Measurements from ENCODE around the gene ADSS1. TPM values are rescaled to one million over a fixed set of nuclear protein-coding genes. Genes with fewer than 3 reads are reported as not detected.

Gene ADSS1
- total RNA-seq, 1 experiment from 2014 or later = 10.0 TPM

GRCh38 chr14:104768437-104769323, 44.7 kb downstream of the ADSS1 start (continued):
- no peak for TF ChIP-seq IRF2 (CRISPR knock-in tag; IDR thresholded peaks at IDR 0.05; ENCODE audit: borderline replicate concordance, low read depth)
- TF ChIP-seq CBFB (CRISPR knock-in tag; IDR thresholded peaks at IDR 0.05; ENCODE audit: low read depth) = no peak
- TF ChIP-seq MLX (CRISPR knock-in tag; IDR thresholded peaks at IDR 0.05) = no peak
- no peak for TF ChIP-seq SMAD4 (CRISPR knock-in tag; IDR thresholded peaks at IDR 0.05)
- no peak for TF ChIP-seq OVOL2 (CRISPR knock-in tag; IDR thresholded peaks at IDR 0.05; ENCODE audit: borderline replicate concordance)
- TF ChIP-seq NFE2L1 (CRISPR knock-in tag; IDR thresholded peaks at IDR 0.05) = no peak
- no peak for TF ChIP-seq NR3C1 (CRISPR knock-in tag; conservative IDR thresholded peaks at IDR 0.05; ENCODE audit: low read depth)
- TF ChIP-seq, protein P1, sequence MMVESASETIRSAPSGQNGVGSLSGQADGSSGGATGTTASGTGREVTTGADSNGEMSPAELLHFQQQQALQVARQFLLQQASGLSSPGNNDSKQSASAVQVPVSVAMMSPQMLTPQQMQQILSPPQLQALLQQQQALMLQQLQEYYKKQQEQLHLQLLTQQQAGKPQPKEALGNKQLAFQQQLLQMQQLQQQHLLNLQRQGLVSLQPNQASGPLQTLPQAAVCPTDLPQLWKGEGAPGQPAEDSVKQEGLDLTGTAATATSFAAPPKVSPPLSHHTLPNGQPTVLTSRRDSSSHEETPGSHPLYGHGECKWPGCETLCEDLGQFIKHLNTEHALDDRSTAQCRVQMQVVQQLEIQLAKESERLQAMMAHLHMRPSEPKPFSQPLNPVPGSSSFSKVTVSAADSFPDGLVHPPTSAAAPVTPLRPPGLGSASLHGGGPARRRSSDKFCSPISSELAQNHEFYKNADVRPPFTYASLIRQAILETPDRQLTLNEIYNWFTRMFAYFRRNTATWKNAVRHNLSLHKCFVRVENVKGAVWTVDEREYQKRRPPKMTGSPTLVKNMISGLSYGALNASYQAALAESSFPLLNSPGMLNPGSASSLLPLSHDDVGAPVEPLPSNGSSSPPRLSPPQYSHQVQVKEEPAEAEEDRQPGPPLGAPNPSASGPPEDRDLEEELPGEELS (CRISPR knock-in tag; IDR thresholded peaks at IDR 0.05) = no peak
- no peak for TF ChIP-seq PRRX2 (CRISPR knock-in tag; IDR thresholded peaks at IDR 0.05)
- TF ChIP-seq TEAD4 (CRISPR knock-in tag; IDR thresholded peaks at IDR 0.05) = no peak
- TF ChIP-seq KAT7 (CRISPR knock-in tag; IDR thresholded peaks at IDR 0.05; ENCODE audit: borderline replicate concordance) = no peak

DNA sequence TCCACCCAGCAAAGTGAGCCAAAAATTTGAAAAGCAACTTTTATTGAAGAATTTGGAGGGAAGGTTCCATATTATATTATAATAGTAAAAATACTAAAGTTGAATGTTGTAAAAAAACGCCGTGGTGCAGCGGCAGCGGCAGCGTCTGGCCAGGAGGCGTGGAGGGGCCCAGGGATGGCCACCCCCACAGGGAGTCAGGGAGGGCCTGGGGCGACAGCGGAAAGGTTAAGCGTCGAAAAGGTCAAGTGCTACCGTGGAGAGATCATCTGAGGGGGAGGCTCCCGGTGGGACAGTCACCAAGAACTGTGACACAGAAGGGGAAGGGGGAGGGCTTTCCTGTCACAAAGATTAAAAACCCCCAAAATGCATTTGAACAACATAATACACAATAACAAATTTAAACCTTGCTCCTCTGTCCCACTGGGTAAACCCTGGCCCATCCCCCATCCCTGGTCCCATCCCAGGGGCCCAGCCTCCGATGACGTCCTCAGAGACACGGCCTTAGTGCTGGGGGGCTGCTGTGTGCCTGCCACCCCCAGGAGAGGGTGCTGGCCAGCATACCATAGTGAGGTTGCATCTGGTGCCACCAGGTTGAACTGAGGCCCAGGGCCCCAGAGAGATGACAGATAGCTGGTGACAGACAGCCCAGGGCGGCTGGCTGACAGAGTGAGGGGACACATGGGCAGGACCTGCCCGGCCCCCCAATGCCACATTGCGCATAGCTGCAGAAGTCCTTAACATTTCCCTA, 45.5 kb downstream of the ADSS1 start:
- H3K4me3 Mint-ChIP-seq = no peak overlapping the region
- ChIA-PET CTCF (interaction anchor here (0.5 to 2.5 kb wide), 64 partner anchors 10 to 998 kb away, joined by 3 to 164 read pairs (median 5); partner anchors contain the start of genes AKT1, CEP170B, SIVA1 and TMEM179), POLR2A (interaction anchor here (1.0 to 1.9 kb wide), 4 partner anchors 10 to 57 kb away, joined by 3 to 10 read pairs (median 5); partner anchors contain the start of gene SIVA1)
- peak overlapping the region; percentile 81 for H3K27ac Mint-ChIP-seq
- ATAC-seq (no peak), DNase-seq (ENCODE audit: low spot score) (no peak)
- no peak for TF ChIP-seq MYBL2 (CRISPR knock-in tag; IDR thresholded peaks at IDR 0.05)
- TF ChIP-seq ZNF317 (CRISPR knock-in tag; IDR thresholded peaks at IDR 0.05; ENCODE audit: borderline replicate concordance, low read depth) = no peak
- no peak for TF ChIP-seq CDX4 (CRISPR knock-in tag; IDR thresholded peaks at IDR 0.05; ENCODE audit: borderline replicate concordance)
- no peak for TF ChIP-seq ZNF232 (CRISPR knock-in tag; IDR thresholded peaks at IDR 0.05)
- no peak for TF ChIP-seq HMGA2 (CRISPR knock-in tag; IDR thresholded peaks at IDR 0.05)
- TF ChIP-seq, protein P2, sequence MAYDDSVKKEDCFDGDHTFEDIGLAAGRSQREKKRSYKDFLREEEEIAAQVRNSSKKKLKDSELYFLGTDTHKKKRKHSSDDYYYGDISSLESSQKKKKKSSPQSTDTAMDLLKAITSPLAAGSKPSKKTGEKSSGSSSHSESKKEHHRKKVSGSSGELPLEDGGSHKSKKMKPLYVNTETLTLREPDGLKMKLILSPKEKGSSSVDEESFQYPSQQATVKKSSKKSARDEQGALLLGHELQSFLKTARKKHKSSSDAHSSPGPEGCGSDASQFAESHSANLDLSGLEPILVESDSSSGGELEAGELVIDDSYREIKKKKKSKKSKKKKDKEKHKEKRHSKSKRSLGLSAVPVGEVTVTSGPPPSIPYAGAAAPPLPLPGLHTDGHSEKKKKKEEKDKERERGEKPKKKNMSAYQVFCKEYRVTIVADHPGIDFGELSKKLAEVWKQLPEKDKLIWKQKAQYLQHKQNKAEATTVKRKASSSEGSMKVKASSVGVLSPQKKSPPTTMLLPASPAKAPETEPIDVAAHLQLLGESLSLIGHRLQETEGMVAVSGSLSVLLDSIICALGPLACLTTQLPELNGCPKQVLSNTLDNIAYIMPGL (CRISPR knock-in tag; IDR thresholded peaks at IDR 0.05) = 0 out of 2 replicates have a peak, but pooled peaks have one; percentile 10
- TF ChIP-seq ZNF263 (CRISPR knock-in tag; IDR thresholded peaks at IDR 0.05; ENCODE audit: low read depth) = no peak
- no peak for TF ChIP-seq MAX (CRISPR knock-in tag; IDR thresholded peaks at IDR 0.05)
- no peak for TF ChIP-seq TEAD1 (CRISPR knock-in tag; IDR thresholded peaks at IDR 0.05)
- peaks cover 17% of the 10 kb centered on the region for H3K4me1 Mint-ChIP-seq
- no peaks in the 10 kb centered on the region; the same call in 1 of the 2 replicates for H3K27me3 Mint-ChIP-seq (ENCODE audit: low read depth)
- peaks cover 34% of the 10 kb centered on the region for H3K36me3 Mint-ChIP-seq
- H3K9me3 Mint-ChIP-seq = peaks cover 17% of the 10 kb centered on the region
